Breast epithelium (tissue), 4 donors: ENCODE results near the gene TSPAN10. TPM values are rescaled to one million over a fixed set of nuclear protein-coding genes. Genes with fewer than 3 reads are reported as not detected.

Experiments
- DNase-seq, 2 donors: peaks; one replicate each; pipeline ENCODE4 v3.0.0-alpha.2; 2019; ENCODE audit warnings: low spot score in 2 of 2
- H3K27ac ChIP-seq, 2 donors: fragments of 200-600 bp; sonication (generic) in 1 of 2; one replicate each; pipeline ENCODE4 v1.5.1; 2016 to 2019; ENCODE audit warnings: mild to moderate bottlenecking in 1 of 2
- H3K27me3 ChIP-seq, 2 donors: fragments of 200-600 bp; sonication (generic) in 1 of 2; one replicate each; pipeline versions ENCODE4 v1.5.1 to v1.6.0; 2017 to 2019; ENCODE audit warnings: control low read depth in 1 of 2, mild to moderate bottlenecking in 1 of 2
- H3K36me3 ChIP-seq: fragments of 200-600 bp; one replicate; pipeline ENCODE4 v1.5.1; 2019
- H3K4me1 ChIP-seq, 2 donors: fragments of 200-600 bp; sonication (generic); one replicate each; pipeline ENCODE4 v1.5.1; 2016 to 2019; ENCODE audit warnings: control low read depth in 1 of 2
- H3K4me3 ChIP-seq, 3 donors: fragments of 200-600 bp; sonication (generic); 1 replicate in 2 of 3; 2 replicates in 1 of 3; pipeline ENCODE4 v1.5.1; 2016 to 2019; ENCODE audit warnings: mild to moderate bottlenecking in 3 of 3, moderate library complexity in 2 of 3
- H3K9me3 ChIP-seq, 2 donors: fragments of 200-600 bp; sonication (generic) in 1 of 2; one replicate each; pipeline ENCODE4 v1.5.1; 2016 to 2019; ENCODE audit warnings: control low read depth in 1 of 2
- CTCF ChIP-seq, 3 donors: fragments of 450-650 bp; IDR thresholded peaks; one replicate each; pipeline ENCODE4 v1.5.1; 2016 to 2017; ENCODE audit warnings: antibody characterized with exemption in 3 of 3, mild to moderate bottlenecking in 3 of 3, moderate library complexity in 3 of 3
- POLR2A ChIP-seq: fragments of 450-650 bp; IDR thresholded peaks from one replicate; pipeline ENCODE4 v1.6.1; 2016; ENCODE audit warnings: antibody characterized with exemption, mild to moderate bottlenecking, moderate library complexity
- POLR2AphosphoS5 ChIP-seq, 3 donors: sonication (generic); formaldehyde crosslinking; IDR thresholded peaks; one replicate each; pipeline ENCODE4 v1.6.1; 2017; ENCODE audit warnings: antibody characterized with exemption in 3 of 3
- intact Hi-C: fragments of 100-400 bp; cut with DNase I; formaldehyde crosslinking; loops from one replicate; pipeline ENCODE4 v1.15.1; 2023; ENCODE audit warnings: low total_unique reads
- total RNA-seq, 3 donors: library from RNA; depleted of rRNA; stranded (reverse); fragments of >200 nt; gene quantifications; one replicate each; pipeline ENCODE4 v1.1.0, GENCODE V29; 2016

Gene TSPAN10
- 1 to 10 TPM in 2 of 3 donors, under 1 TPM in 1; 0.80 to 3.5 (median 2.6) TPM for total RNA-seq

GRCh38 chr17:81636505-81637288, at the start of gene TSPAN10, which contains the start of gene NPLOC4:
Gene TSPAN10 (plus strand): TSS chr17:81637196. CDS start chr17:81642413, 5,217 bp downstream.
Gene NPLOC4 (minus strand): TSS chr17:81637112. CDS start chr17:81636930, 182 bp downstream.
- intact Hi-C loops: no loop called here
- peak within 1 kb of the TSS; percentile 91 to 96 for H3K27ac ChIP-seq
- H3K4me3 ChIP-seq: peak within 1 kb of the TSS; percentile 92 to 95 (median 94)
- peak; percentile 79 to 86 for DNase-seq
- TF ChIP-seq POLR2AphosphoS5 (IDR thresholded peaks at IDR 0.05): peak; percentile 48 to 84 (median 65)
- peak in 1 of 3 donors; percentile 11 for TF ChIP-seq CTCF (IDR thresholded peaks at IDR 0.05)
- peak; percentile 21 for TF ChIP-seq POLR2A
- no peaks in the 10 kb centered on the region for H3K27me3 ChIP-seq
- peaks cover 0 to 12% of the 10 kb centered on the region in 2 donors for H3K4me1 ChIP-seq
- no peaks in the 10 kb centered on the region for H3K36me3 ChIP-seq
- H3K9me3 ChIP-seq: no peaks in the 10 kb centered on the region

DNA sequence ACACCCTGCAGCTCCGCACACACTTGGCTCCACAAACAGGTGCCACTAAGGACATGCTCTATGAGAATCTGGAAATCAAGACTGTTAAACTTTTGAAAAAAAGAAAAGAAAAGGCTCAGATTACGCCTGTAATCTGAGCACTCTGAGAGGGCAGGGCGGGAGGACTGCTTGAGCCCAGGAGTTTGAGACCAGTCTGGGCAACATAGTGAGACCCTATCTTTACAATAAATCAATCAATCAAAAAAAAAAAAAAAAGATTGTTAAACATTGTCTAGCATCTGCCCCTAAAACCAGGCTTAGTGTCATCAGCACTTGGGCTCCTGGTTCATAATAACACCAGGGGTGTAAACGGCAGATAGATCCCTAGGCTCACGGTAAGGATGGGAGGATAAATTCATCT, 47.4 kb upstream of the TSPAN10 start:
- H3K27me3 ChIP-seq: no peaks in the 10 kb centered on the region
- no peaks in the 10 kb centered on the region for H3K4me1 ChIP-seq
- intact Hi-C loops: no loop called here
- H3K4me3 ChIP-seq: no peak overlapping the region
- TF ChIP-seq POLR2A (no peak), POLR2AphosphoS5 (IDR thresholded peaks at IDR 0.05) (no peak), CTCF (IDR thresholded peaks at IDR 0.05) (no peak)
- H3K9me3 ChIP-seq: no peaks in the 10 kb centered on the region
- peaks cover 5% of the 10 kb centered on the region for H3K36me3 ChIP-seq
- no peak for DNase-seq
- no peak overlapping the region for H3K27ac ChIP-seq

DNA sequence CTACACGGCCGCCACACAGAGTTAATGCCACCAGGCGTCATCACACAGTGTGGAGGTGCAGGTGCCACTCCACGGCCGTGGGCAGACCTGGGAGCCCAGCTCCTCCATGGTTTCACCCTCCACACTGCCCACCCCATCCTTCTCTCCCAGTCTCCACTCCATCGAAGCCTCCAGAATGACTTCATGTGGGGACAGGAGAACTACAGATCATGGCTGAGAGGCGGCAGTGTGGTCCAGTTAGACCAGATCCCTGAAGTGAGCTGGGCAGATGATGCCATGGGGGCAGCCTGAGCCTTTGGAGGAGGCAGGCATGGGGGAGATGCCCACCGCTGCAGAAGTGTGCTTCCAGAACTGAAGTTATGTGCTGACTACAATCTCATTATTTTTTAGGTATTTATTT, 46.9 kb upstream of the TSPAN10 start:
- H3K27me3 ChIP-seq: no peaks in the 10 kb centered on the region
- no peak overlapping the region for H3K27ac ChIP-seq
- H3K36me3 ChIP-seq: peaks cover 5% of the 10 kb centered on the region
- DNase-seq: no peak
- TF ChIP-seq POLR2A: no peak
- TF ChIP-seq CTCF (IDR thresholded peaks at IDR 0.05): no peak
- no peak for TF ChIP-seq POLR2AphosphoS5 (IDR thresholded peaks at IDR 0.05)
- intact Hi-C loops: no loop called here
- H3K9me3 ChIP-seq: no peaks in the 10 kb centered on the region
- H3K4me3 ChIP-seq: no peak overlapping the region
- H3K4me1 ChIP-seq: no peaks in the 10 kb centered on the region

- H3K4me3 ChIP-seq: no peak overlapping the region
- peaks cover 5% of the 10 kb centered on the region for H3K36me3 ChIP-seq
- no peak overlapping the region for H3K27ac ChIP-seq
- intact Hi-C loops: no loop called here
- DNase-seq: no peak
- no peaks in the 10 kb centered on the region for H3K4me1 ChIP-seq
- no peaks in the 10 kb centered on the region for H3K9me3 ChIP-seq
- TF ChIP-seq POLR2AphosphoS5 (IDR thresholded peaks at IDR 0.05) (no peak), CTCF (IDR thresholded peaks at IDR 0.05) (no peak), POLR2A (no peak)
- no peaks in the 10 kb centered on the region for H3K27me3 ChIP-seq
Measured at GRCh38 chr17:81591971-81592370, 45.0 kb upstream of the TSPAN10 start.

DNA sequence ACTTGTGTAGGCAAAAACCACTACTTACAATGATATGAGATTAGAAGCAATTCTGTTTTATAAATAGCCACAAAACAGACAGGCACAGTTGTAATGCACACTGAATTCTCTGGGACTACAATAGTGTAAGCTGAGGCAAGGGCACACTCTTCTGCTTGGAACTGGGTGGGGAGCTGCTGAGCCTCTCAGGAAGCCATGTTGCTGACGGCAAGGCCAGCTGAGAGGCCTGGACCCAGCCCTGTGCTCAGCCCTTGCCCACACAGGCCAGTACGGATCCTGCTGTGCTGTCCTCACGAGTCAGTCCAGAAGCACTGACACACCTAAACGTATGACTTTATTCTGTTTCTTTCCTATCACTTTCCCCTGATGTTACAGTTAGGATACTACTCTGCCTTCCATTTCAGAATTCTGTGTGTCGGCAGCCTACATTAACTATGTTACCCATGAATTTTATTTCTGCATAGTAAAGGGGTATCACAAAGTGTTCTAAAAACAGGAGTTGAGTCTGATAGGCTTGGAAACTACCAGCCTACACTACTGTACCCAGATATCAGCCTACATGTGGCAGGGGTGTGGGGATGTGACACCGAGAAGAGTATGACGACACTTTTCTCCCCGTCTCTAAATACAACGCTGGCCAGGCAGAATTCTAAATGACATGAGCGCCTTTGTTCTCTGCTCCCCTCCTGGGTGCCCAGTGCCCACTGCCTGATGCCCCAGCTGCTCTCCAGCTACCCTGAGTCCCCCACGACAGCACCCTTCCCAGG, 43.7 kb upstream of the TSPAN10 start:
- H3K4me1 ChIP-seq: no peaks in the 10 kb centered on the region
- no peaks in the 10 kb centered on the region for H3K27me3 ChIP-seq
- H3K27ac ChIP-seq: no peak overlapping the region
- TF ChIP-seq POLR2AphosphoS5 (IDR thresholded peaks at IDR 0.05): no peak
- TF ChIP-seq POLR2A: no peak
- TF ChIP-seq CTCF (IDR thresholded peaks at IDR 0.05): no peak
- H3K36me3 ChIP-seq: peaks cover 5% of the 10 kb centered on the region
- intact Hi-C loops: no loop called here
- DNase-seq: no peak
- H3K9me3 ChIP-seq: no peaks in the 10 kb centered on the region
- H3K4me3 ChIP-seq: no peak overlapping the region
